Natural killer cell (primary cell): ENCODE data around the gene SOX13. TPM values are rescaled to one million over a fixed set of nuclear protein-coding genes. Genes with fewer than 3 reads are reported as not detected.

Experiments
- ATAC-seq, 3 donors: fragments of 150-1000 bp in 2 of 3; fragments of 200-7000 bp in 1 of 3; cut with Tn5 transposase; 1 replicate in 1 of 3; 2 replicates in 2 of 3; pipeline ENCODE4 v1.10.0; 2021; ENCODE audit warnings: mild to moderate bottlenecking in 2 of 3, moderate library complexity in 2 of 3
- DNase-seq, 2 donors: peaks; one replicate each; pipeline versions ENCODE4 v3.0.0 to v3.0.0-alpha.2; 2013 to 2021; ENCODE audit warnings: mixed read lengths in 1 of 2
- H3K27ac ChIP-seq: one replicate; pipeline ENCODE4 v1.5.1; 2013; ENCODE audit warnings: mild to moderate bottlenecking, low read length
- H3K27me3 ChIP-seq: one replicate; pipeline ENCODE4 v1.6.1; 2013; ENCODE audit warnings: low read length; ENCODE audit not compliant: control insufficient read depth, insufficient read depth
- H3K36me3 ChIP-seq: one replicate; pipeline ENCODE4 v1.6.1; 2013; ENCODE audit warnings: low read length; ENCODE audit not compliant: control insufficient read depth, insufficient read depth
- H3K4me1 ChIP-seq: one replicate; pipeline ENCODE4 v1.6.1; 2013; ENCODE audit warnings: low read length; ENCODE audit not compliant: control insufficient read depth, insufficient read depth
- H3K4me3 ChIP-seq: one replicate; pipeline ENCODE4 v1.5.1; 2013; ENCODE audit warnings: low read length
- H3K9me3 ChIP-seq: one replicate; pipeline ENCODE4 v1.6.1; 2013; ENCODE audit warnings: low read length; ENCODE audit not compliant: control insufficient read depth, insufficient read depth
- H3K27ac Mint-ChIP-seq, 2 donors: one replicate each; pipeline ENCODE4 v1.8.0; 2022; ENCODE audit warnings: mild to moderate bottlenecking in 2 of 2, mixed read lengths in 2 of 2, moderate library complexity in 1 of 2
- H3K27me3 Mint-ChIP-seq, 2 donors: one replicate each; pipeline ENCODE4 v1.8.0; 2022; ENCODE audit warnings: low read depth in 2 of 2, mixed read lengths in 2 of 2
- H3K36me3 Mint-ChIP-seq: one replicate; pipeline ENCODE4 v1.8.0; 2022; ENCODE audit warnings: mixed read lengths
- H3K4me1 Mint-ChIP-seq, 2 donors: one replicate each; pipeline ENCODE4 v1.8.0; 2022; ENCODE audit warnings: mixed read lengths in 2 of 2
- H3K4me3 Mint-ChIP-seq: one replicate; pipeline ENCODE4 v1.8.0; 2022; ENCODE audit warnings: mild to moderate bottlenecking, moderate library complexity, mixed read lengths
- H3K9me3 Mint-ChIP-seq, 2 donors: one replicate each; pipeline ENCODE4 v1.8.0; 2022; ENCODE audit warnings: mixed read lengths in 2 of 2
- WGBS: methylation state at CpG from one replicate; pipeline ENCODE4 v1.1.7; 2013; ENCODE audit warnings: missing lambda C conversion rate; ENCODE audit not compliant: insufficient coverage; 5-methylcytosine and 5-hydroxymethylcytosine counted together
- intact Hi-C: fragments of 100-400 bp; cut with micrococcal nuclease; formaldehyde crosslinking; loops from one replicate; pipeline ENCODE4 v1.14.2; 2022
- total RNA-seq, 4 donors: library from RNA; stranded (reverse); fragments of 120-200 nt in 1 of 4; gene quantifications; one replicate each; pipeline versions ENCODE4 v1.2.3 to v1.2.4, GENCODE V29; 2013 to 2022
- TF ChIP-seq, protein P1 (sequence below): fragments of 200-600 bp; IDR thresholded peaks from one replicate; pipeline ENCODE4 v1.8.0; 2022; ENCODE audit warnings: antibody characterized with exemption

SOX13 gene
- total RNA-seq, 3 donors from 2014 or later (not counting 1 experiment from before 2014, with no cell fraction given), result 27.3 to 44.7 (median 41.4) TPM

DNA sequence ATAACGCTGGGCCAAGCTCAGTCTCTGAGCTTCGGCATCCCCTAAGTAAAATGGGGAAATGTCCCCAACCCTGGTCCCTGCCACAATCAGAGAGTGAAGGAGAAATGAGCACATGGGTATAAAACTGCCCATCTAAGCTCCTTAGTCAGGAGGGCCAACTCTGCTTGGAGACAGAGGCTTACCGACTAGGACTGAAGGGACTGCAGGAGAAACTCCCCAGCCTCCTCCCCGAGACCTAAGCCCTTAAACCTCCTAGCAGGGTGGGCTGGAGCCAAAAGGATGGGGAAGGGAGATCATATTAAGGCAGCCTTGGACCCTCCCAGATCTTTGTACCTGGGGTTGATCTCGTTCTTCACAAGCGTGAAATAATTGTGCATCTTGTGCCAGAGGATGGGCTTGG lies 73.4 kb downstream of the SOX13 start:
- no peaks in the 10 kb centered on the region for H3K36me3 Mint-ChIP-seq
- Histone ChIP-seq H3K9me3 (no peaks in the 10 kb centered on the region), H3K27ac (no peak overlapping the region), H3K36me3 (no peaks in the 10 kb centered on the region), H3K4me1 (peaks cover 6% of the 10 kb centered on the region), H3K4me3 (no peak overlapping the region), H3K27me3 (no peaks in the 10 kb centered on the region)
- H3K27ac Mint-ChIP-seq, result peak overlapping the region in 1 of 2 donors; percentile 13
- peaks cover 0 to 9% of the 10 kb centered on the region in 2 donors for H3K27me3 Mint-ChIP-seq
- ATAC-seq, result no peak
- no peak for DNase-seq
- intact Hi-C loops, result no loop called here
- TF ChIP-seq, protein P1, sequence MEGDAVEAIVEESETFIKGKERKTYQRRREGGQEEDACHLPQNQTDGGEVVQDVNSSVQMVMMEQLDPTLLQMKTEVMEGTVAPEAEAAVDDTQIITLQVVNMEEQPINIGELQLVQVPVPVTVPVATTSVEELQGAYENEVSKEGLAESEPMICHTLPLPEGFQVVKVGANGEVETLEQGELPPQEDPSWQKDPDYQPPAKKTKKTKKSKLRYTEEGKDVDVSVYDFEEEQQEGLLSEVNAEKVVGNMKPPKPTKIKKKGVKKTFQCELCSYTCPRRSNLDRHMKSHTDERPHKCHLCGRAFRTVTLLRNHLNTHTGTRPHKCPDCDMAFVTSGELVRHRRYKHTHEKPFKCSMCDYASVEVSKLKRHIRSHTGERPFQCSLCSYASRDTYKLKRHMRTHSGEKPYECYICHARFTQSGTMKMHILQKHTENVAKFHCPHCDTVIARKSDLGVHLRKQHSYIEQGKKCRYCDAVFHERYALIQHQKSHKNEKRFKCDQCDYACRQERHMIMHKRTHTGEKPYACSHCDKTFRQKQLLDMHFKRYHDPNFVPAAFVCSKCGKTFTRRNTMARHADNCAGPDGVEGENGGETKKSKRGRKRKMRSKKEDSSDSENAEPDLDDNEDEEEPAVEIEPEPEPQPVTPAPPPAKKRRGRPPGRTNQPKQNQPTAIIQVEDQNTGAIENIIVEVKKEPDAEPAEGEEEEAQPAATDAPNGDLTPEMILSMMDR, result no peak
- H3K9me3 Mint-ChIP-seq, result no peaks in the 10 kb centered on the region
- WGBS, result 95% methylated on average over 5 of the region's 6 CpGs
- no peaks in the 10 kb centered on the region for H3K4me1 Mint-ChIP-seq
- no peak overlapping the region for H3K4me3 Mint-ChIP-seq

DNA sequence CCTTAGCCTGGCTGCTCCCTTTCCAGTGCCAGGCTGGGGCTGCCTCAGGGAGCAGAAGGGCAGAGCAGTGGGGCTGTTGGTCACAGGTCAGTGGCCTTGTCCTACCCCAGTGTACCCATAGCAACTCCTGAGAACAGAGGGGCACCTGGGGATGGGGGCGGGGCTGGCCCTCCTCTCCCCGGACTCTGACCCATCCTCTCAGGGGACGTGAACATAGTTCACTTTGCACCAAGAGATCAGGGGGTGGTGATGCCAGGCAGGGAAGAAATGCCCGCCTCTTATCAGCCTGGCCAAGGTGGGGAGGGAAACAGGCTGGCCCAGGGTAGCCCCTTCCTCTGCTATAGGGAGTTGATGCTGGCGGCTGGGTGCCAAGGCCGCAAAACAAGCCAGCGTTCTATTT lies 74.0 kb downstream of the SOX13 start:
- Histone ChIP-seq H3K27me3 (no peaks in the 10 kb centered on the region), H3K36me3 (no peaks in the 10 kb centered on the region), H3K4me3 (no peak overlapping the region), H3K4me1 (peaks cover 8% of the 10 kb centered on the region), H3K9me3 (no peaks in the 10 kb centered on the region), H3K27ac (no peak overlapping the region)
- Mint-ChIP-seq H3K27ac (peak overlapping the region in 1 of 2 donors; percentile 13), H3K9me3 (no peaks in the 10 kb centered on the region), H3K4me3 (no peak overlapping the region), H3K4me1 (no peaks in the 10 kb centered on the region), H3K36me3 (no peaks in the 10 kb centered on the region), H3K27me3 (peaks cover 0 to 5% of the 10 kb centered on the region in 2 donors)
- intact Hi-C loops, result no loop called here
- DNase-seq (no peak), ATAC-seq (no peak)
- TF ChIP-seq, protein P1, result no peak
- 93% methylated on average over 7 of the region's 7 CpGs for WGBS

DNA sequence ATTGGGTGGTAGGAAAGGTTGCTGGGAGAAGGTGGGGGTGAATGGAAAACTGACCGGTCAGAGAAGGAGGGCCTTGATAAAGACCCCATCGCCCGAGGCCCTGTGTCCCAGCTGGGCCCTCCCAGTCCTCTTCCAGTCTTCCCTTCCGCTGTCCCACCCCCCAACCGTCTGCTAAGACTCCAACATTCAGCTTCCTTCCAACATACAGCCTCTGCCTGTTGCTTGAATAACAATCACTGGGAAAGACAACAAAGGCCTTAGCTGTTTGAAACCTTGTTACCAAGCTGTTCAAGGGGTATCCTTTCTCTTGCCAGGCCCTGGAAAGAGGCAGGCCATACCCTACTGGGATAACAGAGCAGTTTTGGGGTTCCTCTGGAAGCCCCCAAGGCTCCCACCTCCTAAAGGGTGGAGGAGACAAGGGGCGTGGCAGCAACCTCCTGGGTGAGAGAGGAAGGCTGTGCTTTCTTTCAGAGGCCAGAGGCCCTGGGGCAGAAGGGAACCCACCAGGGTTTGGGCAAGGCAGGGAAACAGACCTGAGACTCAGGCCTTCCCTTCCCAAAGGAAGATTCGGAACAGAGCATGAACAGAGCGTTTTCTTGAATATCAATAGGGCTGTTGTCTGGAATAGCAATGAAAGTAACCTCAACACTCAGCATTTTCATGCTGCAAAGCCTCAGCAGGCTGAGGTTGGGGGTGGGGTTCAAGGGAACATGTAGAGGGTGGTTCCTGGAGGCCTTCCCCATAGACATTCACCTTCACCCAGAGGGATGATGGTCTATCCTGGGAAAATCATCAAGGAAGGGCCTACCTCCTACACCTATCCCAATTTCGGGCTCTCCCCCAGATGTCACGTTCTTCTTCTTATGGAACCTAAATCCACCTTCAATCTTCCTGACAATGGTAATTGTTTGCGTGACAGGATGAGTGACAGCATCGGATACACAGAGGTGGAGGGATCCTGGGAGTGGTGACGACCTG lies 74.8 kb downstream of the SOX13 start:
- intact Hi-C loops, result no loop called here
- H3K4me3 Mint-ChIP-seq, result no peak overlapping the region
- Histone ChIP-seq H3K4me3 (no peak overlapping the region), H3K27ac (no peak overlapping the region), H3K4me1 (peaks cover 14% of the 10 kb centered on the region), H3K36me3 (no peaks in the 10 kb centered on the region), H3K27me3 (no peaks in the 10 kb centered on the region), H3K9me3 (no peaks in the 10 kb centered on the region)
- ATAC-seq (no peak), DNase-seq (no peak)
- TF ChIP-seq, protein P1, result no peak
- H3K36me3 Mint-ChIP-seq, result no peaks in the 10 kb centered on the region
- peaks cover 0 to 5% of the 10 kb centered on the region in 2 donors for H3K27me3 Mint-ChIP-seq
- no peak overlapping the region for H3K27ac Mint-ChIP-seq
- peaks cover 0 to 4% of the 10 kb centered on the region in 2 donors for H3K4me1 Mint-ChIP-seq
- WGBS, result 89% methylated on average over 13 of the region's 13 CpGs
- H3K9me3 Mint-ChIP-seq, result no peaks in the 10 kb centered on the region
